A549 treated with AZD9567 at 1 μM for 4 hours (cell line): ENCODE data around the gene MTMR8. TPM values are rescaled to one million over a fixed set of nuclear protein-coding genes. Genes with fewer than 3 reads are reported as not detected.

ENCODE experiments used
- total RNA-seq: library from RNA; stranded (reverse); fragments of 200-300 nt; extraction: Qiagen RNA extraction; gene quantifications from 5 replicates; pipeline ENCODE4 v1.2.3, GENCODE V29; 2022; ENCODE audit not compliant: insufficient read depth

MTMR8 gene
- 0.36 to 0.70 TPM (median 0.43 TPM) in 4 of 5 replicates, not detected in the other for total RNA-seq

GRCh38 chrX:64394874-64395567, at the start of gene MTMR8:
TSS of gene MTMR8 (minus strand) at chrX:64395452. CDS start at chrX:64395363, 89 bp downstream.

DNA sequence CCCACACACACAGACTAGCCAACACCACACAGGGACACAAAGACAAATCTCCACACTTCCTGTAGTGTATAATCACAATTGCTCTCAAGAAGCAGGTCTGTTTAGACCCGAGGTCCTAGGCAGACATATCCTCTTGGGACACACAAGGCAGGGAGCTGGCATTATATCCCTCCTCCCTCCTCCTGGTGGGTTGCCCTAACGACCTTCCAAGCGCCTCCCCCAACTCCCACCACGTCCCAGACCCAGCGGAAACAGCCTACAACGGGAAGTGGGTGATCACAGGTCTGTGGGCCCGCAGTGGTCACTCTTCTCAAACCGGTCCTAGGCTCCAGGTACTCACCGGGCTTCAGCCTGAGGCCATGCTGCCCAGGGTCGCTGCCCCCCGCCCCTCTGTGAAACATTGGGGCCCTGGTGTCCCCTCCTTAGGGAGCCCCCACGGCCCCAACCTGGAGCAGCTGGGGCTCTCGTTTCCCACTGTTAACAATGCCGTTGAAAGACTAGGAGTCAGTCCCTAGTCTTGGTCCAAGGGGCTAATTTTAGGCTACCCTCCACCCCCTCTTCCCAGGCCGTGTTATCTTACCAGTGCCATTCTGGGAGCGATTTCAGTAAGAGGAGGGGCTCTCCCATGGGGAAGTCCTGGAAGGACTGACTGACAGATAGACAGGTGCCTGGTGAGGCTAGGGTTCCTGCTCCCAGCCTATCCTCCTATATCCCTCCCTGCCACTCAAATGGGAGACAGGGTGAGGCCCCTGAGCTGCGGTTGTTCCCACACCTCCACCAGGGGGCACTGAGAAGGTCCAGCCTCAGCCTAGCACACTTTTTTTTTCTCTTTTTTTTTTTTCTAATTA, 164.9 kb downstream of the MTMR8 start, which contains the start of gene ASB12:
ASB12 (minus strand) TSS at position 485 of the 848 bp plus-strand sequence. CDS start 4,957 bp downstream, outside the sequence.

Other genes with a start within 250 kb of the MTMR8 start
- 2.1 to 3.0 TPM (median 2.6 TPM) in 5 replicates for gene AMER1, start 189.7 kb downstream of the MTMR8 start, total RNA-seq
- gene ASB12, start 164.8 kb downstream of the MTMR8 start, total RNA-seq, result not detected in 5 replicates